NCI-H2196 (cell line): ENCODE measurements around the gene IFNL1.
"Not testable (repeated sequence)": the region's sequence is repeated elsewhere in the genome, so short reads cannot be mapped to it uniquely, and the experiment has no call there.

Source experiments
- DNase-seq: peaks from one replicate; lab custom pipeline; 2025; ENCODE audit not compliant: unreplicated experiment; lab: John Stamatoyannopoulos, UW

The IFNL1 gene

DNA sequence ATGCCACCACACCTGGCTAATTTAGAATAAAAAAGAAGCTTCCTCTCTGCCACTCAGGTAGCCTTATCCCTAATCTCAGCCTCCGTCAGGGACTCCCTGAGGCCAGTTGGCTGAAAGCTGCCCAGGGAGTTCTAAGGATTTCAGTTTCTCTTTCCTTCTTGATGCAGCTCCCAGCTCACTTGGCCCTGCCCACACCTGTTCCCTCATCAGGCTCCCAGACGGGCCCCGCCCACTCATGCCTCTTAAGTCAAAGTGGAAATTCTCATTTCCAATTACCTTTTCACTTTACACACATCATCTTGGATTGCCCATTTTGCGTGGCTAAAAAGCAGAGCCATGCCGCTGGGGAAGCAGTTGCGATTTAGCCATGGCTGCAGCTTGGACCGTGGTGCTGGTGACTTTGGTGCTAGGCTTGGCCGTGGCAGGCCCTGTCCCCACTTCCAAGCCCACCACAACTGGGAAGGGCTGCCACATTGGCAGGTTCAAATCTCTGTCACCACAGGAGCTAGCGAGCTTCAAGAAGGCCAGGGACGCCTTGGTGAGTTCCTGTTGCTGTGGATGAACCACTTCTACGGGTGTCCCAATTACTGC, at the start of gene IFNL1:
Gene IFNL1, plus strand, starts transcription at position 353 of the 591 bp plus-strand sequence. Its CDS starts 15 bp downstream, at position 368.
- DNase-seq, result no peak

DNA sequence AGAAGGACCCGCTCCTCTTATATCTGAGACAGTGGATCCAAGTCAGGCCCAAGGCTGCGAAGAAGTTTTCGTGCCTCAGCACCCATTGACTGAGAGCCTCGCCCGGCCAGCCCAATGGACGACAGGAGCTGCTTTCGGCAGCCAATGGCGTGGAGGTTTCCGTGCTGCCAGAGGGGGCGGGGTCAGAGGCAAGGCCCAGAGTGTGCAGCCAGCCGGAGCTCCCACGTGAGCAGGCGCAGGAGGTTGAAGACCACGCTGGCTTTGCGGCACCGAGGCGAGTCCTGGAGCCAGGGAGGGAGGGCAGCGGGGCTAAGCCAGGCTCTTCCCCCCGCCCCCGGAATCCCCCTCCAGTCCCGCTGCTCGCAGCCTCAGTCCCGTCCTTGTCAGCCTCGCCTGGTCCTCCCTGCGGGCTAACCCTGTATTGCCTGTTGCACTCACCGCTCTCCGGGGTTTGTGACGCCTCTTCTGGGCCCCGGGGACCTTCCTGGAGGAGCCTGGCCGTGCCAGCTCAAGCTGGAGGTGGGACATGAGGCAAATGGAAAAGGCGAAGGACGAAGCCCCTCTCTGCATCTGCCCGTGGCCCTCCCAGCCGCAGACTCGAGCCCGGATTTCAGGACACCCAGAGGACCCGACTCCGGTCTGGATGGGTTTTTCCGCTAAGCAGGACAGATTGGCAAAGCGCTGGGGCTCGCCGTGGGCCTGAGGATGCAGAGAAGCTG, 49.1 kb upstream of the IFNL1 start:
- no peak for DNase-seq

DNA sequence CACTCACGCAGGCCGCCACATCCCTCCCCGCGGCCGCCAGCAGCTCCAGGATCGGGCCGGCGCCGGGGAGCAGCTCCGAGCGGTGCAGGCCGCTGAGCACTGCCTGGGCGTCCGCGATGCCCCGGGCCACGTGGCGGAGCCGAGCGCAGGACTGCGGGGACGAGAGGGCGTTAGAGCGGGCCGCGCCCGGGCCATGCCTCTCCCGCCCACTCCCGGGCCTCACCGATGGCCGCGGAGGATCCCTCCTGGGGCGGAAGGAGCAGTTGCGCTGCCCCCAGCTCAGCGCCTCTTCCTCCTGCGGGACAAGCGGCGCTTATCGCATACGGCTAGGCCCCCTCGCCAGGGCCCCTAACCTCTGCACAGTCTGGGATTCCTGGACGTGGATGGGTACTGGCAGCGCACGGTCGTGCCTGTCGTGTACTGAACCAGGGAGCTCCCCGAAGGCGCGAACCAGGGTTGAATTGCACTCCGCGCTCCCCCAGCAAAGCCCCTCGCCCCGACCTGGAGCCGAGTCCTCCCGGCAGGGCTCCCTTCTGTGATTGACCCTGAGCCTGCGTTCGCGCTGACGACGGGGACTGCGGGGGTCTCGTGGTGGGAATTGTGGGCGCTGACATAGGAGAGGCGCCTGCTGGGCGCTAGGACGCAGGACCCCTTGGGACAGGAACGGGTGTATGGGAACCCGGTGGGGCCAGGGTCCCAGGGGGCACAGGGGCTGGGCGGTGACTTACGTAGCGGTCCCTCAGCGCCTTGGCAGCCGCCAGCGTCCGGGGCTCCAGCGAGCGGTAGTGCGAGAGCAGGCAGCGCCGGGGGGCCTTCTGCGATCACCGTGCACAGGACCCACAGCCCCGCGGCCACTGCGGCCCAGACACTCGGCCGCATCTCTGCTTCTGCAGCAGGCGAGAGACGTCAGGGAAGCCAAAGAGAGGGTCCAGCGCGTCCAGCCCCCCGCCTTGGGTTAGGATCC, 48.2 kb upstream of the IFNL1 start:
- DNase-seq, result no peak

- DNase-seq, result no peak
Measured at GRCh38 chr19:39248806-39249205, 47.4 kb upstream of the IFNL1 start, which contains the start of gene IFNL4. Gene IFNL4 (minus strand): TSS chr19:39248856.

GRCh38 chr19:39251081-39251480, 45.1 kb upstream of the IFNL1 start:
- DNase-seq, result no peak

DNA sequence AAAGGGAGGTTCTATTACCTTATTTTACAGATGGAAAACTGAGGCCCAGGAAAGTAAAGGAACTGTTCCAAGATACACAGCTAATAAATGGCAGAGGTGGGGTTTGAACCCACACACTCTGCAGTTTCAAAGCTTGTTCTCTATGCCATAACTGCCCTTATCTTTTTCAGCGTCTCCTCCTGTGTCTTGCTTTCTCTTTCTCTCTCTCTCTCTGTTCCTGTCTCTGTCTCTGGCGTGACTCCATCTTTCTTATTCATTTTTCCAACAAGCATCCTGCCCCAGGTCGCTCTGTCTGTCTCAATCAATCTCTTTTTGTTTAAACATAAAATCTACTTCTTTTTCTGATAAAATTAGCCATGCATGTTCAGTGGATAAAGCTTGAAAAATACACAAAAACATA, 44.4 kb upstream of the IFNL1 start:
- DNase-seq, result no peak

DNA sequence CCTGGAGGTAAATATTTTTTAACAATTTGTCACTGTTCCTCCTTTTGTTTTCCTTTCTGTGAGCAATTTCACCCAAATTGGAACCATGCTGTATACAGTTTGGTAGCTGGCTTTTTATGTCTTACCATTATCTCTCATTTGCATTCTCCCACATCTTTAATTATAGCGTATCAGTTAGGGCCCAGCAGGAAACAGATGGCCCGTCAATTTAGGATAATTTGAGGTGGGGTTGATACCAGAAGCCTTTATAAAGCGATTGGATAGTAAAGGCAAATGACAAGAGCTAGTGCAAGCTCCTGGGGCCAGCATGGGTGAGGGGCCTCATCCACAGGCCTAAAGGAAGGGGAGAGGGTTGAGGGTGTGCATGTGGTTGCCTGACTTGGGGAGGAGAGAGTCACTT, 43.7 kb upstream of the IFNL1 start:
- no peak for DNase-seq

DNA sequence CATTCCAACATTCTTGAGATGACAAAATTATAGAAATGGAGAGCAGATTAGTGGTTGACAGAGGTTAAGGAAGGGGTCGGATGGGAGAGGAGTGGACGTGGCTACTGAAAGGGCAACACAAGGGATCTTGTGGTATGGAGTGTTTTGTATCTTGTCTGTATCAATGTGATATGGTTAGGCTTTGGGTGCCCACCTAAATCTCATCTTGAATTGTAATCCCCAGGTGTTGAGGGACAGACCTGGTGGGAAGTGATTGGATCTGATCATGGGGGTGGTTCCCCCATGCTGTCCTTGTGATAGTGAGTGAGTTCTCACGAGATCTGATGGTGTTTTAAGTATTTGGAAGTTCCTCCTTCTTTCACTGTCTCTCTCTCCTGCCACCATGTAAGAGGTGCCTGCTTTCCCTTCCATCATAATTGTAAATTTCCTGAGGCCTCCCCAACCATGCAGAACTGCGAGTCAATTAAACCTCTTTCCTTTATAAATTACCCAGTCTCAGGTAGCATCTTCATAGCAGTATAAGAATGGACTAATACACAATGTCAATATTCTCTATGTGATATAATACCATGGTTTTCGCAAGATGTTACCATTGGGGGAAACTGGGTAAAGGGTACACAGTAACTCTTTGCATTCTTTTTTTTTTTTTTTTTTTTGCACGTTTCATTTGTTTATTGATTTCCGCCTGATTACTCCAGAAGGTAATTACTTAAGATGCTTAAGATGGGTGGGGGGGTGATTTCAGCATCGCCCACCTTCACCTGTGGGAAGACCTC, 42.6 kb upstream of the IFNL1 start:
- no peak for DNase-seq

DNA sequence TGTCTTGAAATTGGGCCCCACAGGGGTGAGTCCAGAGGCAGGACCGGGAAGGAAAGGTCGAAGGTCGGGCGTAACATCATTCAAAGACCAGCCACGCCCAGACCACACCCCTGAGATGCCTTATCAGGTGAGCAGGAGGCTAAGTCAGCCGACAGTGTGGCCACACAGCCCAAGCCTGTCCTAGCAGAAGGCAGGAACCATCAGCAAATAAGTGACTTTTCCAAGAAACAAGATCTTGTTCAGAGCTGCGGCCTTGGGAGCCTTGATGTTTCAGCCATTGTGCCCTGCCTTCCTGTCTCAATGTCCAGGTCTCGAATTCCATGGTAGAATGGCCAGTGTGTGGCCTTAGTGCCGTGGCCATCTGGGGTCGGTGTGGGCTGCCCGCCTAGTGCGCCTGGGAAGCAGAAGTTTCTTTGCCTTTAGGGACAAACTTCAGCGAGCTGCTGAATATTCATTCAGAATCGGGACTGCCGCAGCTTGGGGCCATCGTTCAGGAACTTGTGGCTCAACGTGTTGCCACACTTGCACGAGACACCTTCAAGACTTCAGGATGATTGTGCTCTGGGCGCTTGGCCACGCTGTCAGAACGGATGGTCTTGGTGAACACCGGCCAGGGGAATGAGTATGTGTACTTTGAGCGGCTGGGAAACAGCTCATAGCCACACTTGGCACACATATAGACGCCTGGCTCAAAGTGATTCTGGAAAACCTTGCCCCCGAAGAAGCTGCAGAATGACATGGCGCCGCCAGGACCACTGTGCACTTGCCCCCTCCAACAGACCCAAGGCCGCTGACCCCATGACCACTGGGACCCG, 41.5 kb upstream of the IFNL1 start:
- DNase-seq, result no peak

DNA sequence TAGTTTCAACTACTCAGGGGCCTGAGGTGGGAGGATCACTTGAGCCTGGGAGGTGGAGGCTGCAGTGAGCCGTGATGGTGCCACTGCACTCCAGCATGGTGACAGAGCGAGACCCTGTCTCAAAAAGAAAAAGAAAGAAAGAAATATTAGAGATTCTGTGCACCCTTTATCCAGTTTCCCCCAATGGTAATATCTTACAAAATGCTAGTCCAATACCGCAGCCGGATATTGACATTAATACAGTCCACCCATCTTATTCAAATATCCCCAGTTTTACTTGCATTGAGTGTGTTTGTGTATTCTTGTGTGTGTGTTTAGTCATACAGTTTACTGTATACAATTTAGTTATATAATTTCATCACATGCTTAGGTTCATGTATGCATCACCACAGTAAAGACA, 39.0 kb upstream of the IFNL1 start:
- no peak for DNase-seq

GRCh38 chr19:39261704-39262103, 34.5 kb upstream of the IFNL1 start:
- DNase-seq, result no peak

DNA sequence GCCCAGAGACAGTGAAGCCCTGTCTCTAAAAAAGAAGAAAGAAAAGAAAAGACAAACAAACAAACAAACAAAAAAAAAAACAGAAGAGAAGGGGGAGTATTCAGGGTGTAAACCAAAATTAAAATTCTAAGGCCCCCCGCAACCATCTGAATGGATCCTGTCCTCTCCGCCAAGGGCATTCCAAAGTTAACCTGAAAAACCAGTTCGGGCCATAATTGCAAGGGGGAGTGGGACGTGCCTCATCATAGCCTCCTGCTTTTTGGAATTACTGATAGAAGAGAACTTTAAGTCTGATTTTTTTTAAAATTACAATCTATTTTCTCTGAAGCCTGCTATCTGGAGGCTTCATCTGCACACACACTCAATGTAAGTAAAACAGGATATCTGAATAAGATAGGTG, 33.7 kb upstream of the IFNL1 start:
- DNase-seq, result no peak

DNA sequence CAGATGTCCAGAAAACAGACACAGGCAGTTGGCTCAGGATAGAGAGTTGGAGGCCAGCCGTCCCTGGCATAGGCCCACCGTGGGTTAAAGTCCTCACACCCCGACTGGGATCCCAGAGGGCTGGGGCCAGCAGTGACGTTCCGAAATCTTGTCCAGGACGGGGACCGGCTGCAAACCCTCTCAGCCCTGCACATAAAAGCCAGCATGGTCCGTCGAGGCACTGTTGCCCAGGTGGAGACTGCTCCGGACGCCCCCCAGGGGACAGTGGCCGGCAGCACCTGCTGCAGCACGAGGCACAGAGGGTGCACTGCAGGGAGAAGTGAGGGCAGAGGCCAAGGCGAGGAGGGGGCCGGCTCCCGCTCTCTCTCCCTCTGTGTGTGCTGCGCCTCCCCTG, 32.3 kb upstream of the IFNL1 start:
- DNase-seq, result no peak

DNA sequence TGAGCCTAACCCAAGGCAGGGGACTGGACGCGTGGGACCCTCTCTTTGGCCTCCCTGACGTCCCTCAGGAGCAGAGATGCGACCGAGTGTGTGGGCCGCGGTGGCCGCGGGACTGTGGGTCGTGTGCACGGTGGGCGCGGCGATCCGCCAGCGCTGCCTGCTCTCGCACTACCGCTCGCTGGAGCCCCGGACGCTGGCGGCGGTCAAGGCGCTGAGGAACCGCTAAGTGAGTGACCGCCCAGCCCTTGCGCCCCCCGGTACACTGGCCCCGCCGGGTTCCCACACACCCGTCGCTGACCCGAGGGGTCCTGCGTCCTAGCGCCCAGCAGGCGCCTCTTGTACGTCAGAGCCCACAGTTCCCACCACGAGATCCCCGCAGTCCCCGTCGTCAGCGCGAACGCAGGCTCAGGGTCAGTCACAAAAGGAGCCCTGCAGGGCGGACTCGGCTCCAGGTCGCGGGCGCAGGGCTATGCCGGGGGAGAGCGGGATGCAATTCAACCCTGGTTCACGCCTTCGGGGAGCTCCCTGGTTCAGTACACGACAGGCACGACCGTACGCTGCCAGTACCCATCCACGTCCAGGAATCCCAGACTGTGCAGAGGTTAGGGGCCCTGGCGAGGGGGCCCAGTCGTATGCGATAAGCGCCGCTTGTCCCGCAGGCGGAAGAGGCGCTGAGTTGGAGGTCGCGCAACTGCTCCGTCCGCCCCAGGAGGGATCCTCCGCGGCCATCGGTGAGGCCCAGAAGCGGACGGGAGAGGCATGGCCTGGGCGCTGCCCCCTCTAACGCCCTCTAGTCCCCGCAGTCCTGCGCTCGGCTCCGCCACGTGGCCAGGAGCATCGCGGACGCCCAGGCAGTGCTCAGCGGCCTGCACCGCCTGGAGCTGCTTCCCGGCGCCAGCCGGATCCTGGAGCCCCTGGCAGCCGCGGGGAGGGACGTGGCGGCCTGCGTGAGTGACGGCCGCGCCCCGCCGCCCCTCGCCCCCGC, 31.6 kb upstream of the IFNL1 start:
- no peak for DNase-seq

GRCh38 chr19:39265321-39265916, 30.8 kb upstream of the IFNL1 start:
- no peak for DNase-seq

DNA sequence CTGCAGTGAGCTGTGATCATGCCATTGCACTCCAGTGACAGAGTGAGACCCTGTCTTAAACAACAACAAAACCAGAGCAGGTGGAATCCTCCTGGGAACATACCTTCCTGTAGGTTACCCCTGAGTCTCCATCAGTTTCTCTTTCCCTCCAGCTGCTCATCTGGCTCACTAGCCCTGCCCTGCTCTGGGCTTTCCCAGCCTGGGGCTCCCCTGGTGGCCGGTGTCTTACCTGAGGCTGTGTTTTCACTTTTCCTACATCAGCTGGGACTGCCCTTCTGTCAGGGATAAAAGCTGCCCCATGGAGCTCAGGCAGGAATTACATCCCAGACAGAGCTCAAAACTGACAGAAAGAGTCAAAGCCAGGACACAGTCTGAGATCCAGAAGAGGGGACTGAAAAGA, 28.1 kb upstream of the IFNL1 start, which contains the start of gene IFNL2:
Gene IFNL2, plus strand, starts transcription at position 312 of the 400 bp plus-strand sequence. CDS start 173 bp downstream, outside the sequence.
- DNase-seq, result not testable (repeated sequence)

DNA sequence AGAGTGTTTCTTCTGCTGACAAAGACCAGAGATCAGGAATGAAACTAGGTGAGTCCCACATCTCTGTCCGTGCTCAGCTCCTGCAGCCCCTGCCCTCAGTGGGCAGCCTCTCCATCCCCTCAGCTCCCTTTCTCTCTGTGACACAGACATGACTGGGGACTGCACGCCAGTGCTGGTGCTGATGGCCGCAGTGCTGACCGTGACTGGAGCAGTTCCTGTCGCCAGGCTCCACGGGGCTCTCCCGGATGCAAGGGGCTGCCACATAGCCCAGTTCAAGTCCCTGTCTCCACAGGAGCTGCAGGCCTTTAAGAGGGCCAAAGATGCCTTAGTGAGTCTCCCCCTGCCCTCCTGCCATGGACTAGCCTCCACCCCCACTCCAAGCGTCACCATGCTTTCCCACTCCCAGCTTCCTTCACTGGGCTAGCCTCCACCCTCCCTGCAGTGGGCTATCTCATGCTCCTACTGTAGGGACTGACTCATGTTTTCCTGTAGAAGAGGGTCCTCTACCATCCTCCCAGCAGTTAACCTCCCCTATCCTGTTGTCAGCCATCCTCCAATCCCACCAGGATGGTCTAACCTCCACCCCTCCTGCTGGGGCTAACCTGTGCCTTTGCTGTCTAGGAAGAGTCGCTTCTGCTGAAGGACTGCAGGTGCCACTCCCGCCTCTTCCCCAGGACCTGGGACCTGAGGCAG, 27.5 kb upstream of the IFNL1 start:
- not testable (repeated sequence) for DNase-seq

- not testable (repeated sequence) for DNase-seq
Measured at GRCh38 chr19:39269369-39269768, 26.8 kb upstream of the IFNL1 start.
